Ramos (cell line): Measurements from ENCODE around the gene ZNF616.

Experiments
- in situ Hi-C: fragments of 300-500 bp; cut with MboI; formaldehyde crosslinking; loops from one replicate; pipeline ENCODE4 v1.14.3; 2022; ENCODE audit warnings: low sequenced_read_pairs; ENCODE audit not compliant: unreplicated experiment

The ZNF616 gene

DNA sequence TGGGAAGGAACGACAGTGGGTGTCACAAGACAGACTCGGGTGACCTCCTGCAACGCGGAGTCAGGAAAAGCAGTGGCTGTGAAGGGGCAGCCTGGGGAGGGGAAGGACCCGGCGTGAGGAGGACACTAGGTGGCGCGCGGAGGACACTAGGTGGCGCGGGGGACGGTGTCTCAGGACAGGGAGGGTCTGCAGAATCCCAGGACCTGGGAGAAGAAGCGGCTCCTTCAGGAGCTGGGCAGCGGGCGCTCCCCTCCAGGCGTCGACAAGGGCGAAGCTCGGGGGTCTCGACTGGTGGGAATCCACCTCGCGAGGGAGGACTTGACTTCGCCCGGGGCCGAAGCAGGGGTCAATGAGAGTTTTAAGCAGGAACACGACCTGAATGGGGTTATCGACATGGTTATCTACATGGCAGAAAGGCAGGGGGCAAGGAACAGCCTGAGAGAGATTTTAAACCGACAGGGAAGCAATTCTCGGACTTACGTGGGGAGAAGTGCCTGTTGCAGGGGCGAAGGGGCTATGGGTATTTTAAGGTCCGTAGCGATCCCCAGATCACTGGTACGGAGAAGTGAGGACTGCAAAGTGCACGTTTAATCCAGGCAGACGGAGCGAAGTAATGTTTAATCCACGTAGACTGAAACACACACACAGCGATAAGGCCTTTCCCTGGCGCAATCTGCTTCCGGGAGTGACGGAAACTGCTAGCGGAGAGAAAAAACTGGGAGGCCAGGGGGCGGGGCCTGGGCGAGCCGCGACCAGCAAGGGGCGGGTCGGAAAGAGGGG, at the start of gene ZNF616:
Gene ZNF616 (minus strand): TSS at position 687 of the 780 bp plus-strand sequence. CDS start 9,426 bp downstream, outside the sequence.
- in situ Hi-C loops, result loop anchor here (10.0 kb wide), 1 partner anchor 95 kb away; no protein-coding TSS in a partner anchor

- in situ Hi-C loops, result no loop called here
Observed at GRCh38 chr19:52188822-52189734, 49.3 kb upstream of the ZNF616 start.

GRCh38 chr19:52187407-52187806, 47.7 kb upstream of the ZNF616 start:
- in situ Hi-C loops, result no loop called here

- in situ Hi-C loops, result no loop called here
Observed at GRCh38 chr19:52176574-52176973, 36.8 kb upstream of the ZNF616 start.

DNA sequence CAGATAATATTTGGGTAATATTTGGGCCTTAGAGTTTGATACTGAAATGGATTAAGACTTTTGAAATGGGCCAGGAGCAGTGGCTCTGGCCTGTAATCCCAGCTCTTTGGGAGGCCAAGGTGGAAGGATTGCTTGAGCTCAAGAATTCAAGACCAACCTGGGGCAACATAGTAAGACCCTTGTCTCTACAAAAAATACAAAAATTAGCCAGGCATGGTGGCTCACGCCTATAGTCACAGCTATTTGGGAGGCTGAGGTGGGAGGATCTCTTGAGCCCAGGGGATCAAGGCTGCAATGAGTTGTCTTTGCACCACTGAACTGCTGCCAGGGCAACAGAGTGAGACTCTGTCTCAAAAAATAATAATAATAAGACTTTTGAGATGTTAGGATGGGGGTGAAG, 32.6 kb upstream of the ZNF616 start:
- in situ Hi-C loops, result no loop called here

GRCh38 chr19:52171321-52172169, 31.8 kb upstream of the ZNF616 start, which contains the start of gene ZNF836:
Gene ZNF836, minus strand, starts transcription at chr19:52171621. Its CDS starts 3,549 bp downstream, at chr19:52168072.
- in situ Hi-C loops, result no loop called here

- in situ Hi-C loops, result no loop called here
Observed at GRCh38 chr19:52170863-52171320, 31.2 kb upstream of the ZNF616 start.

- in situ Hi-C loops, result no loop called here
Observed at GRCh38 chr19:52170304-52170703, 30.6 kb upstream of the ZNF616 start.

DNA sequence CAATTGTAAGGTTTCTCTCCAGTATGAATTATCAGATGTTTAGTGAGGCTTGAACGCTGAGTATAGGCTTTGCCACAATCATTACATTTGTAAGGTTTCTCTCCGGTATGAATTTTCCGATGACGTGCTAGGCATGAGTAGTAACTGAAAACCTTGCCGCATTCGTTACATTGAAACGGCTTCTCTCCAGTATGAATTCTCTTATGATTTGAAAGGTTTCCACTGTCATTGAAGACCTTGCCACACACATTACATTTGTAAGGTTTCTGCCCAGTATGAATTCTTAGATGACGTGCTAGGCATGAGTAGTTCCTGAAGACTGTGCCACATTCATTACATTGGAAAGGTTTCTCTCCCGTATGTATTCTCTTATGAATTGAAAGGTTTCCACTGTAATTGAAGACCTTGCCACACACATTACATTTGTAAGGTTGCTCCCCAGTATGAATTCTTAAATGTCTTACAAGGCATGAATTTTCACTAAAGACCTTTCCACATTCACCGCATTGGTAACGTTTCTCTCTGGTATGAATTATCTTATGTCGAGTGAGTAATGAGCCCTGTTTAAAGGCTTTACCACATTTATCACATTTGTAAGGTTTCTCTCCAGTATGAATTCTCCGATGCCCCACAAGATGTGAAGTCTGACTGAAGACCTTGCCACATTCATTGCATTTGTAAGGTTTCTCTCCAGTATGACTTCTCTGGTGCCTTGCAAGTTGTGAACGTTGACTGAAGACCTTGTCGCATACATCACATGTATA, 16.0 kb upstream of the ZNF616 start:
- in situ Hi-C loops, result no loop called here

DNA sequence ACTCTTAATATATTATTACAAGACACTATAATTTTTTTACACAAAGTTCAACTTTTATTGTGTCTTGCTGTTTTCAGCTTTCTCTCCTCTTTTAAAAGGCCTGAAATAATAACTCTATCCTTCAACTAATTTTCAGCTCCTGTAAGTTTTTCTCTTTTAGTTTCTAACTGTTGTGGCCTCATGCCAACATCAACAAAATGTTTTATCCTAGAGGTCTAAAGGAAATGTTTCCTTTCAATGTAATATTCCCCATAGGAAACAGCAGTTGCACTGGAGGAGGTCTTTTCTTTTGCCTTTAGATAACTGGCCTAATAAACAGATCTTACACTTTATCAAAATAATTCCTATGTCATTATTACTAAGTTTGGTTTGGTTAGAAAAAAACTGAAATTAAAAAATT, 8.5 kb upstream of the ZNF616 start:
- in situ Hi-C loops, result loop anchor here (10.0 kb wide), 1 partner anchor 87 kb away; no protein-coding TSS in a partner anchor

DNA sequence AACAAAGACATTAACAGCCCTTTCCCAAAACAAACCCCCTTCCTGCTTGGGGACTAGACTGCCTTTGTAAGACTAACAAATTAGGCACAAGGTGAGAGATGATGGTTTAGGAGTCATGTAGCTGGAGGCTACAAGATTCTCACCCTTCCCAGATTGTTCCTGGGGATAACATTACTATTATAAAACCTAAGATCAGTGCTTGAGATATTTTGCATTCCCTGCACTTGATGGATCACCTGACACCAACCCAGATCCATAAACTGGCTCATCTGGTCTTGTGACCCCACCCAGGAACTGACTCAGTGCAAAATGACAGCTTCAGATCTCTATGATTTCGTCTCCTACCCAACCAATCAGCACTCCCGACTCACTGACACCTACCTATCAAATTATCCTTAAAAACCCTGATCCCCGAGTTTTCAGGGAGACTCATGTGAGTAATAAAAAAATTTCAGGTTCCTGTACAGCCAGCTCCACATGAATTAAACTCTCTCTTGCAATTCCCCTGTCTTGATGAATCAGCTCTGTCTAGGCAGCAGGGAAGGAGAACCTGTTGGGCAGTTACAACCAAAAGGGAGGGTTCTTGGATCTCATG, 2.4 kb upstream of the ZNF616 start:
- in situ Hi-C loops, result loop anchor here (10.0 kb wide), 1 partner anchor 93 kb away; no protein-coding TSS in a partner anchor

DNA sequence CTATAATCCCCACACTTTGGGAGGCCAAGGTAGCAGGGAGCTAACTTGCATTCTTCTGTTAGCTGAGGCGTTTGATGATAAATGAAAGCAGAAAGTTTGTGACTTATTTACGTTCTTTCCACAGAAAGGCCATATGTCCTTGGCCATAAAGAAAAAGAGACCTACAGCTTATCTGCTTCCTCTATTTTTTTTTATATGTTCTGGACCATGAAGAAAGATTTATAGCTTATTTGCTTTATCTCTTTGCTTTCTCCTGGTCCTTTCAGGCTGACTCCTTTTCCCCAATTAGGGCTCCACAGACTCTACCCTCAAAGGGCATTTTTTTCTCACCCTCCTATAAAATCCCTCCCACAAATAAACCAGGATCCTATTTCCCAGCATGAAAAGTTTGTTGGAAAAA, 1.5 kb upstream of the ZNF616 start:
- in situ Hi-C loops, result loop anchor here (10.0 kb wide), 1 partner anchor 94 kb away; no protein-coding TSS in a partner anchor

- in situ Hi-C loops, result loop anchor here (10.0 kb wide), 1 partner anchor 95 kb away; no protein-coding TSS in a partner anchor
Observed at GRCh38 chr19:52140032-52140710, 433 bp upstream of the ZNF616 start.

GRCh38 chr19:52138983-52139251, 821 bp downstream of the ZNF616 start:
- in situ Hi-C loops, result no loop called here

DNA sequence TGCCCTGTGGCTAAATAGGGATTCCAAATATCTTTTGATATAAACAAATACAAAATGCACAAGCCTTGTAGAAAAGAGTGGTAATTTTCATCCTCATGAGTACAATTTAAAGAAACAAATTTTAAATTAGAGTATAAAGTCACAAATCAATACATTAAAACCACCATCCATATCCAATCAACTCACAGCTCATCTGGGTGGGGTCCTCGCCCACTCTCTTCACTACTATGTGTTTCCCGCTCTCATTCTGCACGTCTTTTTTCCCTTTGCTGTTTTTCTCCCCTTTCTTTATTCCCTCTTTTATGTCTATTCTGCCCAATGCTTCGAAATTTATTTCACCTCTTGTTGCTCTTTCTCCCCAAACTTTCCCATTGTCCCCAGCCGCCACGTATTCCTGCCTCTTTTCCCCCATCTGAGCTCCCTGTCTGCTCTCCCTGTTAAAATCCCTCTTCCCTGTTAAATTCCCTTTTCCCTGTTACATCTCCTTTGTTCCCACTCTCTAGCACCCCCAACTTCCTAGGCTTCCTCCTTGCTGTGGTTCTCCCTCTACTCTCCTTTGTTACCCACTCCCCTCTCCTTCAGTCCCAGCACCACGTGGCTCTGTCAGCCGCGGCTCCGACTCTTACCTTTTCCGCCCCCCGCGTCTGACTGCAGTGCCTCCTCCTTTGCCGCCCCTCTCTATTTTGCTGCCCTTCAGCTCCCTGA, 1.3 kb downstream of the ZNF616 start:
- in situ Hi-C loops, result no loop called here

GRCh38 chr19:52120286-52120685, 19.5 kb downstream of the ZNF616 start:
- in situ Hi-C loops, result no loop called here

GRCh38 chr19:52115526-52116053, 24.1 kb downstream of the ZNF616 start:
- in situ Hi-C loops, result no loop called here
